Measurements from ENCODE around the gene POU6F2. TPM values are rescaled to one million over a fixed set of nuclear protein-coding genes. Genes with fewer than 3 reads are reported as not detected.

The POU6F2 gene
- total RNA-seq, 1 experiment from 2014 or later, result 0.64 TPM

- H3K4me3 Mint-ChIP-seq (ENCODE audit: low read depth, unreplicated experiment), result no peak overlapping the region
- no peaks in the 10 kb centered on the region for H3K27me3 Mint-ChIP-seq (ENCODE audit: unreplicated experiment)
- no peak for TF ChIP-seq CTCF (IDR thresholded peaks at IDR 0.05; ENCODE audit: unreplicated experiment)
- intact Hi-C loops (cut with micrococcal nuclease; ENCODE audit: unreplicated experiment), result no loop called here
- no peak for DNase-seq
- H3K36me3 Mint-ChIP-seq (ENCODE audit: insufficient read depth, unreplicated experiment), result no peaks in the 10 kb centered on the region
- CTCF ChIA-PET, result no interaction called here
- BruUV-seq (replicated peaks), result no TSS peak
- H3K9me3 Mint-ChIP-seq (ENCODE audit: low read depth, unreplicated experiment), result no peaks in the 10 kb centered on the region
- no peak overlapping the region for H3K27ac Mint-ChIP-seq (ENCODE audit: unreplicated experiment)
- no peaks in the 10 kb centered on the region for H3K4me1 Mint-ChIP-seq (ENCODE audit: low read depth, unreplicated experiment)
Observed at GRCh38 chr7:39094731-39095130, 117.0 kb downstream of the POU6F2 start.

DNA sequence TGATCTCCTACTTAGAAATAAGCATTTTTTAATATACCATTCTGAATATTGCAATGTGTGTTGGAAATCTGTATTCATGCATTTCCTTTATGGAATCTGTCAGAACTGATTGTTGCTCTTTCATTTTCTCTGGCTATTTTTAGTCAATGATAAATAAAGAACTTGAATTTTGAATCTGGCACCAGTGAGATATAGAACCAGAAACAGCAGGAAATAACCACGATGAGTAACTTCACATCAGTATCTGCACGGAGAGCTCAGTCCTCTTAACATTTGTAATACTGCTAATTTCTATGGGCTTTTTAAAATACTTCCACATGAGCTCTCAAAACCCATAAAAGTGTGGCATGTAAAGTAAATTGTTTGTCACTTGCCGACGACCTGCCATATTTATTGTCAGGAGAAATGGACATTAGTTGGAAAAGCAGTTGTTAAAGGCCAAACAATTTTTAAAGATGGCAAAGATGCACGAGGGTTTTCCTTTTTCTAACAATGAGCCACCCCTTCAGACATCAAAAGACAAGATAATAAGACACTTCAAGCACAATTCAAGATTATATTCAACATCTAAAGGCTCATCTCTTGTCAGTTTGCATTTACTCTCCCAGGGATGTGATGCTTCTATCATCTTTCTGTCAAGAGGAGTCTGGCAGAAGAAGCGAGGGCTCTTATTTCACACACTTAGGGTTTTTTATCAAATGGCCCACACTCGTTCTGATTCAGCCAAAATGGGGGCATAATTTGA is 118.3 kb downstream of the POU6F2 start:
- H3K4me3 Mint-ChIP-seq (ENCODE audit: low read depth, unreplicated experiment), result no peak overlapping the region
- TF ChIP-seq CTCF (IDR thresholded peaks at IDR 0.05; ENCODE audit: unreplicated experiment), result no peak
- no peaks in the 10 kb centered on the region for H3K36me3 Mint-ChIP-seq (ENCODE audit: insufficient read depth, unreplicated experiment)
- CTCF ChIA-PET, result interaction anchor here (0.7 kb wide), 1 partner anchor 14 kb away, joined by 3 read pairs; no protein-coding TSS in a partner anchor
- H3K4me1 Mint-ChIP-seq (ENCODE audit: low read depth, unreplicated experiment), result no peaks in the 10 kb centered on the region
- H3K9me3 Mint-ChIP-seq (ENCODE audit: low read depth, unreplicated experiment), result no peaks in the 10 kb centered on the region
- DNase-seq, result no peak
- H3K27ac Mint-ChIP-seq (ENCODE audit: unreplicated experiment), result no peak overlapping the region
- no TSS peak for BruUV-seq (replicated peaks)
- no peaks in the 10 kb centered on the region for H3K27me3 Mint-ChIP-seq (ENCODE audit: unreplicated experiment)
- intact Hi-C loops (cut with micrococcal nuclease; ENCODE audit: unreplicated experiment), result no loop called here

GRCh38 chr7:39098506-39098905 is 120.8 kb downstream of the POU6F2 start:
- Mint-ChIP-seq H3K4me1 (ENCODE audit: low read depth, unreplicated experiment) (no peaks in the 10 kb centered on the region), H3K4me3 (ENCODE audit: low read depth, unreplicated experiment) (no peak overlapping the region), H3K27me3 (ENCODE audit: unreplicated experiment) (no peaks in the 10 kb centered on the region), H3K27ac (ENCODE audit: unreplicated experiment) (no peak overlapping the region), H3K9me3 (ENCODE audit: low read depth, unreplicated experiment) (no peaks in the 10 kb centered on the region), H3K36me3 (ENCODE audit: insufficient read depth, unreplicated experiment) (no peaks in the 10 kb centered on the region)
- no TSS peak for BruUV-seq (replicated peaks)
- CTCF ChIA-PET, result no interaction called here
- DNase-seq, result no peak
- intact Hi-C loops (cut with micrococcal nuclease; ENCODE audit: unreplicated experiment), result no loop called here
- no peak for TF ChIP-seq CTCF (IDR thresholded peaks at IDR 0.05; ENCODE audit: unreplicated experiment)

DNA sequence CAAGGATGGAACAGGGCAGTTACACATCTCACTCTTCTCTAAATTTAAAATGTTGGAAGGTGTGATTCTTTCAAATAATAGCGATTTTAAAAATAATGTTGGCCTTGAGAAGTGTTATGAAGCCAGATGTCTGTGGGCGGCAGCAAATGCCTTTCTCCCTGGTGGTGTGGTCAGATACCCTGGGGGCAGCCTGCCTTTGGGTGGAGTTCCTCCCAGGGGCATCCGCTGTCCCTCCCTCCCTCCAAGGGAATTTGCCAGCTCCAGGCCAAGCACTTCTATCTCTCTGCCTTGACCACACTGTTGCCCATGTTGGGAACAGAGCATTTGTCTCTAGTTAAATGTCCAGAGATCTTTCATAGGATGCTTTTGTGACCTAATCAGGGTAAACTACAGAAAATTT is 121.4 kb downstream of the POU6F2 start:
- H3K27ac Mint-ChIP-seq (ENCODE audit: unreplicated experiment), result no peak overlapping the region
- no TSS peak for BruUV-seq (replicated peaks)
- CTCF ChIA-PET, result no interaction called here

More for the DNA sequence above, 121.4 kb downstream of the POU6F2 start:
- no peak for DNase-seq
- Mint-ChIP-seq H3K4me3 (ENCODE audit: low read depth, unreplicated experiment) (no peak overlapping the region), H3K27me3 (ENCODE audit: unreplicated experiment) (no peaks in the 10 kb centered on the region), H3K4me1 (ENCODE audit: low read depth, unreplicated experiment) (no peaks in the 10 kb centered on the region), H3K9me3 (ENCODE audit: low read depth, unreplicated experiment) (no peaks in the 10 kb centered on the region), H3K36me3 (ENCODE audit: insufficient read depth, unreplicated experiment) (no peaks in the 10 kb centered on the region)
- TF ChIP-seq CTCF (IDR thresholded peaks at IDR 0.05; ENCODE audit: unreplicated experiment), result no peak
- intact Hi-C loops (cut with micrococcal nuclease; ENCODE audit: unreplicated experiment), result no loop called here
